HEK293 (cell line): ENCODE results near the gene VOPP1.

Experiments used
- GLI2 ChIP-seq: fragments of 450-650 bp; formaldehyde crosslinking; IDR thresholded peaks from 2 replicates; pipeline ENCODE4; 2017; ENCODE audit warnings: missing biosample characterization, missing genetic modification characterization, low read depth, borderline replicate concordance
- ZNF221 ChIP-seq: fragments of 450-650 bp; formaldehyde crosslinking; IDR thresholded peaks from 2 replicates; pipeline ENCODE4 v1.5.1; 2017; ENCODE audit warnings: missing biosample characterization, missing genetic modification characterization, borderline replicate concordance
- ZNF560 ChIP-seq: fragments of 450-650 bp; formaldehyde crosslinking; IDR thresholded peaks from 2 replicates; pipeline ENCODE4 v1.5.1; 2017; ENCODE audit warnings: missing biosample characterization, missing genetic modification characterization, borderline replicate concordance
- ZSCAN30 ChIP-seq: fragments of 450-650 bp; IDR thresholded peaks from 2 replicates; pipeline ENCODE4 v1.5.1; 2018; ENCODE audit warnings: missing biosample characterization, mild to moderate bottlenecking, missing genetic modification characterization, moderate library complexity
- TF ChIP-seq, protein P1 (sequence below): fragments of 450-650 bp; formaldehyde crosslinking; IDR thresholded peaks from 2 replicates; pipeline ENCODE4 v1.5.1; 2016; ENCODE audit warnings: missing biosample characterization, missing genetic modification characterization

DNA sequence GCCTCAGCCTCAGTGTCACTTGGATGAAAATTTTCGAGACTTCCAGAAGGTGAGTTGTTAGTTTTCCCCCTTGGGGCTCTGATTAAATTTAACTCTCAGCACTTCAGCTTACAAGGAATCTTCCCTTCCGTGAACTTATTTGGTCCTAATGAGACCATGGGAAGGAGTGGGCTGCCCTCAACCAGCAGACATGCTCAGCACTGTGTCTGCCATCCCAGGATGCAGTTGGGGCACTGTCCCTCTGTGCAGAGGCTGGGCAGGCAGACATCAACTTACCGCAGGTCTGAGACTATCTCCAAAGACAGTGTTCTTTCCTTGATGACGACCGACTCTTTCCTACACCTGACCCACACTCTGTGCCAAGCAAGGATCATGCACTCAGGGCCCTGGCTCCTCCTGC lies 36.7 kb downstream of the VOPP1 start:
- no peak for TF ChIP-seq GLI2 (tag by site-specific recombination)
- no peak for TF ChIP-seq ZSCAN30
- TF ChIP-seq, protein P1, sequence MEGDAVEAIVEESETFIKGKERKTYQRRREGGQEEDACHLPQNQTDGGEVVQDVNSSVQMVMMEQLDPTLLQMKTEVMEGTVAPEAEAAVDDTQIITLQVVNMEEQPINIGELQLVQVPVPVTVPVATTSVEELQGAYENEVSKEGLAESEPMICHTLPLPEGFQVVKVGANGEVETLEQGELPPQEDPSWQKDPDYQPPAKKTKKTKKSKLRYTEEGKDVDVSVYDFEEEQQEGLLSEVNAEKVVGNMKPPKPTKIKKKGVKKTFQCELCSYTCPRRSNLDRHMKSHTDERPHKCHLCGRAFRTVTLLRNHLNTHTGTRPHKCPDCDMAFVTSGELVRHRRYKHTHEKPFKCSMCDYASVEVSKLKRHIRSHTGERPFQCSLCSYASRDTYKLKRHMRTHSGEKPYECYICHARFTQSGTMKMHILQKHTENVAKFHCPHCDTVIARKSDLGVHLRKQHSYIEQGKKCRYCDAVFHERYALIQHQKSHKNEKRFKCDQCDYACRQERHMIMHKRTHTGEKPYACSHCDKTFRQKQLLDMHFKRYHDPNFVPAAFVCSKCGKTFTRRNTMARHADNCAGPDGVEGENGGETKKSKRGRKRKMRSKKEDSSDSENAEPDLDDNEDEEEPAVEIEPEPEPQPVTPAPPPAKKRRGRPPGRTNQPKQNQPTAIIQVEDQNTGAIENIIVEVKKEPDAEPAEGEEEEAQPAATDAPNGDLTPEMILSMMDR (tag by site-specific recombination) = no peak
- no peak for TF ChIP-seq ZNF221 (tag by site-specific recombination)
- TF ChIP-seq ZNF560 = no peak
